Brain microvascular endothelial cell (primary cell): ENCODE data around the gene PCED1B.

Source experiments
- DNase-seq: peaks from one replicate; pipeline ENCODE4 v3.0.0-alpha.2; 2020
- H3K27ac ChIP-seq: fragments of 250-450 bp; sonication (Bioruptor Pico); 2 replicates; pipeline ENCODE4 v1.5.1; 2020; ENCODE audit warnings: mild to moderate bottlenecking, moderate library complexity
- H3K27me3 ChIP-seq: fragments of 250-450 bp; sonication (Bioruptor Pico); replicated peaks from 2 replicates; pipeline ENCODE4 v1.5.1; 2020; ENCODE audit warnings: mild to moderate bottlenecking
- H3K36me3 ChIP-seq: fragments of 250-450 bp; sonication (Bioruptor Pico); replicated peaks from 2 replicates; pipeline ENCODE4 v1.5.1; 2020; ENCODE audit warnings: mild to moderate bottlenecking
- H3K4me3 ChIP-seq: 2 replicates; pipeline ENCODE4 v1.5.1; 2011; ENCODE audit warnings: low read depth, mild to moderate bottlenecking, control low read depth, low read length, moderate library complexity
- CTCF ChIP-seq: IDR thresholded peaks from 2 replicates; pipeline ENCODE4 v1.5.1; 2011; ENCODE audit warnings: low read depth, mild to moderate bottlenecking, moderate library complexity, low read length, control low read depth, inconsistent platforms; ENCODE audit errors: missing control alignments
- in situ Hi-C: cut with HindIII; loops from 2 replicates; pipeline ENCODE4 v1.10.0; 2017; ENCODE audit warnings: low sequenced_read_pairs, low pct_ligation_motif_present

The PCED1B gene

GRCh38 chr12:47205532-47206449, 126.4 kb downstream of the PCED1B start:
- Histone ChIP-seq H3K36me3 (no peaks in the 10 kb centered on the region), H3K27me3 (no peaks in the 10 kb centered on the region), H3K27ac (no peak overlapping the region), H3K4me3 (no peak overlapping the region)
- in situ Hi-C loops = no loop called here
- no peak for DNase-seq
- TF ChIP-seq CTCF = no peak

GRCh38 chr12:47206450-47207339, 127.3 kb downstream of the PCED1B start:
- no peak for TF ChIP-seq CTCF
- in situ Hi-C loops = no loop called here
- Histone ChIP-seq H3K36me3 (no peaks in the 10 kb centered on the region), H3K4me3 (no peak overlapping the region), H3K27me3 (no peaks in the 10 kb centered on the region), H3K27ac (no peak overlapping the region)
- no peak for DNase-seq

- DNase-seq = no peak
- Histone ChIP-seq H3K27ac (no peak overlapping the region), H3K36me3 (no peaks in the 10 kb centered on the region), H3K4me3 (no peak overlapping the region), H3K27me3 (no peaks in the 10 kb centered on the region)
- TF ChIP-seq CTCF = no peak
- in situ Hi-C loops = no loop called here
Observed at GRCh38 chr12:47207340-47207717, 127.9 kb downstream of the PCED1B start.

GRCh38 chr12:47207829-47208248, 128.4 kb downstream of the PCED1B start:
- in situ Hi-C loops = no loop called here
- H3K4me3 ChIP-seq = no peak overlapping the region
- TF ChIP-seq CTCF = no peak
- H3K27ac ChIP-seq = no peak overlapping the region
- no peaks in the 10 kb centered on the region for H3K27me3 ChIP-seq
- no peak for DNase-seq
- H3K36me3 ChIP-seq = no peaks in the 10 kb centered on the region

- Histone ChIP-seq H3K4me3 (no peak overlapping the region), H3K27ac (no peak overlapping the region), H3K36me3 (no peaks in the 10 kb centered on the region), H3K27me3 (no peaks in the 10 kb centered on the region)
- no peak for TF ChIP-seq CTCF
- in situ Hi-C loops = no loop called here
- no peak for DNase-seq
Observed at GRCh38 chr12:47209014-47209413, 129.6 kb downstream of the PCED1B start.
